H1 (cell line): ENCODE measurements around the gene LHPP. TPM values are rescaled to one million over a fixed set of nuclear protein-coding genes. Genes with fewer than 3 reads are reported as not detected.
A peak's percentile ranks its signal among the peaks of the same experiment; 100 is the strongest.

Experiments
- CTCF ChIA-PET: fragments of 300-600 bp; sonication (Branson Sonifier 250); formaldehyde crosslinking; loops from one replicate; lab custom pipeline; 2021; ENCODE audit not compliant: partially characterized antibody; lab: Charles Lee
- POLR2A ChIA-PET: fragments of 300-600 bp; sonication (Branson Sonifier 250); formaldehyde crosslinking; loops from one replicate; lab custom pipeline; 2021; ENCODE audit warnings: inconsistent platforms; ENCODE audit not compliant: partially characterized antibody; lab: Charles Lee
- DNase-seq, 2 experiments: peaks; one replicate each; pipeline versions ENCODE4 v3.0.0 to v3.0.0-alpha.2; 2010 to 2022; ENCODE audit warnings: low spot score in 2 of 2, low read depth in 1 of 2, mixed read lengths in 1 of 2
- FAIRE-seq: peaks from 2 replicates; lab custom pipeline; 2011; peaks lifted over from hg19 to GRCh38; lab: Jason Lieb, UNC
- H2AFZ ChIP-seq: 2 replicates; pipeline ENCODE4 v1.8.1; 2012; ENCODE audit warnings: low read length, inconsistent platforms
- H2AK5ac ChIP-seq: 2 replicates; pipeline ENCODE4 v1.6.1; 2013; ENCODE audit warnings: low read depth, low read length
- H2BK120ac ChIP-seq: replicated peaks from 2 replicates; pipeline ENCODE3; 2013; ENCODE audit warnings: low read depth, low read length, inconsistent platforms
- H2BK12ac ChIP-seq: 2 replicates; pipeline ENCODE4 v1.6.1; 2013; ENCODE audit warnings: low read depth, low read length
- H2BK15ac ChIP-seq: 2 replicates; pipeline ENCODE4 v1.6.1; 2013; ENCODE audit warnings: low read length
- H2BK20ac ChIP-seq: 2 replicates; pipeline ENCODE4 v1.6.1; 2013; ENCODE audit warnings: low read length
- H2BK5ac ChIP-seq: 2 replicates; pipeline ENCODE4 v1.6.1; 2013; ENCODE audit warnings: low read depth, low read length
- H3K14ac ChIP-seq: 2 replicates; pipeline ENCODE4 v1.6.1; 2013; ENCODE audit warnings: inconsistent platforms; ENCODE audit not compliant: insufficient read length
- H3K18ac ChIP-seq: 2 replicates; pipeline ENCODE4 v1.6.1; 2013; ENCODE audit warnings: low read length; ENCODE audit errors: extremely low read depth
- H3K23ac ChIP-seq: 2 replicates; pipeline ENCODE4 v1.6.1; 2013; ENCODE audit warnings: inconsistent platforms; ENCODE audit not compliant: insufficient read length
- H3K23me2 ChIP-seq: 2 replicates; pipeline ENCODE4 v1.6.1; 2013; ENCODE audit warnings: low read depth, low read length
- H3K27ac ChIP-seq: 2 replicates; pipeline ENCODE4 v1.6.1; 2011; ENCODE audit warnings: low read depth, low read length, inconsistent platforms
- H3K27me3 ChIP-seq, 4 experiments: replicated peaks in 1 of 4; 1 replicate in 1 of 4; 2 replicates in 3 of 4; pipeline versions ENCODE4 v1.6.1 to v1.8.1; 2011 to 2013; ENCODE audit warnings: low read length in 3 of 4, mild to moderate bottlenecking in 3 of 4, inconsistent platforms in 2 of 4, mixed read lengths in 2 of 4, moderate library complexity in 1 of 4; ENCODE audit not compliant: control insufficient read depth in 3 of 4, insufficient read depth in 3 of 4; ENCODE audit errors: extremely low read depth in 1 of 4
- H3K36me3 ChIP-seq, 4 experiments: 2 replicates each; pipeline versions ENCODE4 v1.6.1 to v1.8.1; 2011 to 2013; ENCODE audit warnings: mild to moderate bottlenecking in 4 of 4, low read length in 3 of 4, moderate library complexity in 2 of 4, control low read depth in 1 of 4, inconsistent platforms in 1 of 4; ENCODE audit not compliant: insufficient read depth in 4 of 4, control insufficient read depth in 2 of 4
- H3K4ac ChIP-seq: replicated peaks from 2 replicates; pipeline ENCODE3; 2013; ENCODE audit warnings: low read length, low read depth, mixed read lengths, inconsistent platforms; ENCODE audit not compliant: insufficient read length
- H3K4me1 ChIP-seq, 4 experiments: replicated peaks in 1 of 4; 1 replicate in 1 of 4; 2 replicates in 3 of 4; pipeline versions ENCODE4 v1.6.1 to v1.8.1; 2011 to 2013; ENCODE audit warnings: low read length in 3 of 4, inconsistent platforms in 2 of 4, mixed read lengths in 1 of 4; ENCODE audit not compliant: insufficient read depth in 4 of 4, control insufficient read depth in 3 of 4
- H3K4me2 ChIP-seq, 2 experiments: 2 replicates each; pipeline versions ENCODE4 v1.6.1 to v1.8.1; 2011 to 2013; ENCODE audit warnings: low read depth in 2 of 2, low read length in 2 of 2, control low read depth in 1 of 2, inconsistent platforms in 1 of 2, mild to moderate bottlenecking in 1 of 2; ENCODE audit not compliant: insufficient read depth in 1 of 2
- H3K4me3 ChIP-seq, 4 experiments: fragments of 200-600, 300-600 bp in 1 of 4; sonication (generic), shearing (Covaris generic), sonication (Bioruptor Twin) in 1 of 4; 2 replicates each; pipeline versions ENCODE4 v1.5.1 to v1.8.1; 2011 to 2016; ENCODE audit warnings: low read length in 4 of 4, low read depth in 3 of 4, control low read depth in 2 of 4, inconsistent platforms in 2 of 4, mild to moderate bottlenecking in 2 of 4, mixed read lengths in 1 of 4, moderate library complexity in 1 of 4; ENCODE audit not compliant: insufficient read depth in 2 of 4; ENCODE audit errors: extremely low read depth in 1 of 4
- H3K56ac ChIP-seq: replicated peaks from 2 replicates; pipeline ENCODE3; 2013; ENCODE audit warnings: low read depth, mild to moderate bottlenecking, mixed read lengths, low read length, inconsistent platforms; ENCODE audit not compliant: insufficient read length
- H3K79me1 ChIP-seq: 2 replicates; pipeline ENCODE4 v1.6.1; 2013; ENCODE audit warnings: low read depth, low read length, control low read depth
- H3K79me2 ChIP-seq, 2 experiments: 2 replicates each; pipeline versions ENCODE4 v1.6.1 to v1.8.1; 2012 to 2013; ENCODE audit warnings: low read length in 2 of 2, mild to moderate bottlenecking in 2 of 2, inconsistent platforms in 1 of 2; ENCODE audit not compliant: insufficient read depth in 2 of 2, control insufficient read depth in 1 of 2
- H3K9ac ChIP-seq, 4 experiments: replicated peaks in 1 of 4; 1 replicate in 1 of 4; 2 replicates in 3 of 4; pipeline versions ENCODE4 v1.6.1 to v1.8.1; 2011 to 2013; ENCODE audit warnings: low read depth in 3 of 4, low read length in 3 of 4, control low read depth in 2 of 4, mild to moderate bottlenecking in 2 of 4, moderate library complexity in 2 of 4, inconsistent platforms in 1 of 4; ENCODE audit errors: extremely low read depth in 1 of 4
- H3K9me3 ChIP-seq, 2 experiments: 2 replicates each; pipeline versions ENCODE4 v1.6.1 to v1.8.1; 2012 to 2013; ENCODE audit warnings: mild to moderate bottlenecking in 2 of 2, moderate library complexity in 2 of 2, control low read depth in 1 of 2, inconsistent platforms in 1 of 2, low read depth in 1 of 2, low read length in 1 of 2, mixed read lengths in 1 of 2; ENCODE audit not compliant: insufficient read depth in 2 of 2
- H4K20me1 ChIP-seq, 2 experiments: replicated peaks in 1 of 2; 2 replicates each; pipeline versions ENCODE3 to v1.8.1; 2011 to 2013; ENCODE audit warnings: inconsistent platforms in 2 of 2, low read length in 2 of 2, mild to moderate bottlenecking in 1 of 2; ENCODE audit not compliant: insufficient read depth in 2 of 2, control insufficient read depth in 1 of 2
- H4K5ac ChIP-seq: 2 replicates; pipeline ENCODE4 v1.6.1; 2013; ENCODE audit warnings: low read length, low read depth, mixed read lengths, inconsistent platforms; ENCODE audit not compliant: insufficient read length
- H4K8ac ChIP-seq: 2 replicates; pipeline ENCODE4 v1.8.0; 2013; ENCODE audit warnings: mild to moderate bottlenecking, moderate library complexity, low read length, inconsistent platforms; ENCODE audit not compliant: insufficient read depth; ENCODE audit errors: extremely low read depth
- H4K91ac ChIP-seq: replicated peaks from 2 replicates; pipeline ENCODE3; 2013; ENCODE audit warnings: low read length, mixed read lengths, inconsistent platforms; ENCODE audit not compliant: insufficient read length
- BRCA1 ChIP-seq: IDR thresholded peaks from 2 replicates; pipeline ENCODE4 v1.6.1; 2012; ENCODE audit warnings: low read depth, low read length, improper control_type of control experiment
- KDM1A ChIP-seq: fragments of 200-600, 300-600 bp; sonication (generic); IDR thresholded peaks from 2 replicates; pipeline ENCODE4 v1.7.1; 2016; ENCODE audit warnings: mild to moderate bottlenecking, low read length, borderline replicate concordance
- RBBP5 ChIP-seq: IDR thresholded peaks from 2 replicates; pipeline ENCODE4 v1.7.1; 2012; ENCODE audit warnings: low read depth, mild to moderate bottlenecking, inconsistent platforms, low read length, moderate library complexity, borderline replicate concordance
- USF2 ChIP-seq: IDR thresholded peaks from 2 replicates; pipeline ENCODE4 v1.6.1; 2011; ENCODE audit warnings: low read length, improper control_type of control experiment
- ZNF274 ChIP-seq: IDR thresholded peaks from 2 replicates; pipeline ENCODE4 v1.7.0; 2012; ENCODE audit warnings: low read length, borderline replicate concordance; ENCODE audit errors: extremely low read depth
- WGBS, 2 experiments: shearing (Covaris generic) in 1 of 2; methylation state at CpG; one replicate each; pipeline versions ENCODE4 v1.1.6 to v1.1.7; 2013 to 2015; ENCODE audit warnings: low lambda C conversion rate in 2 of 2, mixed read lengths in 2 of 2, inconsistent platforms in 1 of 2, low coverage in 1 of 2, missing lambda C conversion rate in 1 of 2; ENCODE audit not compliant: insufficient replicate concordance in 2 of 2, insufficient coverage in 1 of 2, insufficient read length in 1 of 2; ENCODE audit errors: extremely low coverage in 1 of 2, missing lambda C conversion rate in 1 of 2; 5-methylcytosine and 5-hydroxymethylcytosine counted together
- polyA plus RNA-seq, 7 experiments: library from polyadenylated mRNA; depleted of rRNA in 3 of 7; stranded (reverse) in 5 of 7; unstranded in 2 of 7; fragments of >200 nt in 5 of 7; fragments of 200-250 nt in 2 of 7; gene quantifications; 1 replicate in 5 of 7; 2 replicates in 1 of 7; 4 replicates in 1 of 7; pipeline versions ENCODE4 v1.2.1 to v1.2.3, GENCODE V29; 2011 to 2013; ENCODE audit warnings: missing spikeins in 2 of 7, mixed read lengths in 2 of 7
- total RNA-seq: library from RNA; stranded (reverse); fragmentation: NEBNext Ultra II Directional; extraction: Animal tissue kit (Norgen Biotek cat#: 25700); gene quantifications from 2 replicates; pipeline ENCODE4 v1.2.1, GENCODE V29; 2021

LHPP gene
- total and polyA plus RNA-seq, 2 of the 8 experiments (the other 6 are each of a cell fraction or from before 2014, with no cell fraction given), result 26.0 to 45.0 TPM

DNA sequence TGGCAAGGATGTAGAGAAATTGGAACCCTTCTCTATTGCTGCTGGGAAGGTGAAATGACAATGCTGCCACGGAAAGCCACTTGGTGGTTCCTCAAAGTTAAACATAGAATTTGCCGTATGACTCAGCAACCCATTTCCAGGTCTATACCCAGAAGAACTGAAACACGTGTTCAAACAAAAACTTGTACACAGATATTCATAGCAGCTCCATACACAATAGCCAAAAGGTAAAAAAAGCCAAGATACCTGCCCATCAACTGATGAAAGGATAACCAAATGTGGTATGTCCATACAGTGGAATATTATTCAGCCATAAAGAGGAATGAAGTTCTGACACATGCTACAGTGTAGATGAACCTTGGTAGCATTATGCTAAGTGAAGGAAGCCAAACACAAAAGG, 39.1 kb downstream of the LHPP start:
- Histone ChIP-seq H4K91ac (no peak overlapping the region), H3K4me1 (peaks cover 7 to 19% (median 9%) of the 10 kb centered on the region in 4 experiments; a peak in 6 of 7 replicates), H4K8ac (no peak overlapping the region), H2BK5ac (no peak overlapping the region), H3K9me3 (peaks cover 7 to 9% of the 10 kb centered on the region in 2 experiments; a peak in 2 of 4 replicates), H3K18ac (no peak overlapping the region), H2BK12ac (no peak overlapping the region), H3K27me3 (no peaks in the 10 kb centered on the region), H3K4me3 (no peak overlapping the region), H3K4me2 (no peak overlapping the region), H3K23me2 (no peaks in the 10 kb centered on the region), H3K4ac (no peak overlapping the region), H3K14ac (no peak overlapping the region), H2AFZ (no peak overlapping the region), H2BK120ac (no peak overlapping the region), H3K79me1 (no peaks in the 10 kb centered on the region; the same call in 1 of the 2 replicates), H3K23ac (no peak overlapping the region), H3K9ac (no peak overlapping the region), H2AK5ac (no peak overlapping the region), H3K79me2 (no peaks in the 10 kb centered on the region), H3K27ac (no peak overlapping the region), H2BK15ac (no peak overlapping the region), H4K20me1 (no peaks in the 10 kb centered on the region), H2BK20ac (no peak overlapping the region), H3K56ac (no peak overlapping the region), H4K5ac (no peak overlapping the region), H3K36me3 (peaks cover 4 to 10% (median 7%) of the 10 kb centered on the region in 4 experiments; a peak in 7 of 8 replicates)
- DNase-seq (no peak), FAIRE-seq (no peak)
- WGBS, 2 experiments, result 95% methylated on average over 3 of the region's 3 CpGs; no CpG with 5 or more reads in 1 of the 2 experiments
- TF ChIP-seq USF2 (no peak), KDM1A (peak; percentile 90), RBBP5 (no peak), BRCA1 (no peak), ZNF274 (no peak)
- ChIA-PET POLR2A (no interaction called here), CTCF (interaction anchor here (3.0 kb wide), 1 partner anchor 29 kb away, joined by 10 read pairs; no protein-coding TSS in a partner anchor)
